ENCODE results near the gene CDKN2A.
"Not testable (repeated sequence)": the region's sequence is repeated elsewhere in the genome, so short reads cannot be mapped to it uniquely, and the experiment has no call there.

Gene CDKN2A

GRCh38 chr9:21967169-21967568 is 27.0 kb downstream of the CDKN2A start:
- H3K27ac Mint-ChIP-seq = no peak overlapping the region
- H3K36me3 Mint-ChIP-seq (ENCODE audit: low read depth) = no peaks in the 10 kb centered on the region
- TF ChIP-seq, protein P1, sequence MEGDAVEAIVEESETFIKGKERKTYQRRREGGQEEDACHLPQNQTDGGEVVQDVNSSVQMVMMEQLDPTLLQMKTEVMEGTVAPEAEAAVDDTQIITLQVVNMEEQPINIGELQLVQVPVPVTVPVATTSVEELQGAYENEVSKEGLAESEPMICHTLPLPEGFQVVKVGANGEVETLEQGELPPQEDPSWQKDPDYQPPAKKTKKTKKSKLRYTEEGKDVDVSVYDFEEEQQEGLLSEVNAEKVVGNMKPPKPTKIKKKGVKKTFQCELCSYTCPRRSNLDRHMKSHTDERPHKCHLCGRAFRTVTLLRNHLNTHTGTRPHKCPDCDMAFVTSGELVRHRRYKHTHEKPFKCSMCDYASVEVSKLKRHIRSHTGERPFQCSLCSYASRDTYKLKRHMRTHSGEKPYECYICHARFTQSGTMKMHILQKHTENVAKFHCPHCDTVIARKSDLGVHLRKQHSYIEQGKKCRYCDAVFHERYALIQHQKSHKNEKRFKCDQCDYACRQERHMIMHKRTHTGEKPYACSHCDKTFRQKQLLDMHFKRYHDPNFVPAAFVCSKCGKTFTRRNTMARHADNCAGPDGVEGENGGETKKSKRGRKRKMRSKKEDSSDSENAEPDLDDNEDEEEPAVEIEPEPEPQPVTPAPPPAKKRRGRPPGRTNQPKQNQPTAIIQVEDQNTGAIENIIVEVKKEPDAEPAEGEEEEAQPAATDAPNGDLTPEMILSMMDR (IDR thresholded peaks at IDR 0.05) = no peak
- no peak overlapping the region for H3K4me3 Mint-ChIP-seq
- peaks cover 18% of the 10 kb centered on the region for H3K4me1 Mint-ChIP-seq
- peaks cover 98% of the 10 kb centered on the region for H3K27me3 Mint-ChIP-seq (ENCODE audit: low read depth, poor library complexity)
- no peak for DNase-seq
- H3K9me3 Mint-ChIP-seq = peaks cover 16% of the 10 kb centered on the region

DNA sequence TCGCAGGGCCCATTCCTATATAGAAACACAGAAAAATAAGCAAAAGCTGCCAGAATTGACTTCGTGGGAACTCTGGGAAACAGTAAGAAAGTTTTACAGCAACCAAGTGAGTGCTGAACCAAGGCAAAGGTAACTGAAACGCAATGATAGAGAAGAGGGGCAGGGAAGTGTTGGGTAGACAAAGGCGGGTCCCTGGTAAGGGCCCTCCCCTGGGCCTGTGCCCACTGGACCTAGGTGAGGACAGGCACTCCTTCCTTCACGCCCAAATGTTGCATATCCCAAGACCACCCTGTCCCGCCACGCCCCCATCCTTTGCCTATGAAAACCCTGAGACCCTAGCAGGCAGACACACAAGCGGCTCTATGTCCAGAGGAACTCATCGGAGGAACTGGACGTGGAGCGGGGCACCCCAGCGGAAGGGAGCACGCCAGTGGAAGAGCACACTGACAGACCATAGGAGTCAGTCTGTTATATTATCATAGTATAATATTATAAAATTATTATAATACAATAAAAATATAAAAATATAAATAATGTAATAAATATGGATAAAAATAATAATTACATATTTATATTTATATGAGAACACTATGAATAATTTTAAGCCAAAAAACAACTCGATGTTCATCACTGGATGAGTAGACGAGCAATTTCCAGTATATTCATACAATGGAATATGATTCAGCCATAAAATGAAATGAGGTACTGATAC is 27.9 kb downstream of the CDKN2A start:
- no peak for DNase-seq
- peaks cover 89% of the 10 kb centered on the region for H3K27me3 Mint-ChIP-seq (ENCODE audit: low read depth, poor library complexity)
- H3K27ac Mint-ChIP-seq = no peak overlapping the region
- no peak overlapping the region for H3K4me3 Mint-ChIP-seq
- peaks cover 17% of the 10 kb centered on the region for H3K4me1 Mint-ChIP-seq
- peaks cover 16% of the 10 kb centered on the region for H3K9me3 Mint-ChIP-seq
- no peaks in the 10 kb centered on the region for H3K36me3 Mint-ChIP-seq (ENCODE audit: low read depth)
- TF ChIP-seq, protein P1 (IDR thresholded peaks at IDR 0.05) = no peak

DNA sequence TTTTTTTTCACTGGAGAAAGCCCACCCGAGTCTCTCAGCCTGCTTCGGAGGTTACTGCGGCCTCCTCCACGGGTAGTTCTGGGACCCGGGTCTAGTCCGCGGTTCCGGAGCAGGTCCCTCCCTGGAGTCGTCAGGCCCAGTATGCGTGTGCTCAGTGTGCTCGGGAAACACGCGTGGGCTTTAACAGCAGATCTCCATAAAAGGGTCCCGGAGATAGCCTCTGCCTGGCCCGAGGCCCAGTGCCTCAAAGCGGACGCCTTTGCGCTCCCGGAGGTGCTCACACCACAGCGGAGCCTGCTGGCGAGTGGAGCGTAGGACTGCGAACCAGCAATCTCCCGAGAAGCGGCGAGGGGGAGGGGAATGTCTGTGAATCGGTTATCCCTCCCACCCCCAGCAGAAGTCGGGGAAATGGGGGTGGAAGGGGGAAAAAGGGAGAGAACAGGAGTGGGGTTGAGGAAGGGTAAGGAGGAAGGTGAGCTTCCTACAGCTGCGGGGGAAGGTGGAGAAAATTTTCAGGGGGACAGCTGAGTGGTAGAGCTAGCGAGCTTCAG is 28.7 kb downstream of the CDKN2A start:
- H3K27me3 Mint-ChIP-seq (ENCODE audit: low read depth, poor library complexity) = peaks cover 85% of the 10 kb centered on the region
- peak; percentile 71 for DNase-seq

DNA sequence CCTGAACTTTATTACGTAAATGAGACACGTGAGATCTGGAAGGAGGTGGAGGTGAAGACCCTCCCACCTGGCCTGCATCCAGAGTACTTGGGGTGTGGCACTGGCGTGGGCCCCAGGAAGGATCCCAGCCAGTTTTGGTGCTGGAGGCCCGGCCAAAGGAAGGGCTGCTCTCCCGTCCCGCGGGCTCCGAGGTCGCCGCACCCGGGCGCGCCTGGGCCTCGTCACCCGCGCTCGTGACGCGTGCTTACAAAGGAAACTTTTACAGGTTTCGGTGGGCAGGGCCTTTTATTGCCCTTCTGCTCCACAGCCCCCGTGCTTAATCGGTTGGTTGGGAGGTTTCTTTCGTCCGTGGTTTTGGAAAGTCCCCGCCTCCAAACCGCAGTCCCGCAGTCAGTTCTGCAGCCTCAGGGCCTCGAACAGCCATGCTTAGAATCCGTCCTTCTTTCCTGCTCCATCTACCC is 29.2 kb downstream of the CDKN2A start:
- Mint-ChIP-seq H3K9me3 (peaks cover 17% of the 10 kb centered on the region), H3K27me3 (ENCODE audit: low read depth, poor library complexity) (peaks cover 83% of the 10 kb centered on the region), H3K4me1 (peaks cover 13% of the 10 kb centered on the region), H3K36me3 (ENCODE audit: low read depth) (no peaks in the 10 kb centered on the region), H3K4me3 (peak overlapping the region; percentile 77), H3K27ac (no peak overlapping the region)
- peak; percentile 25 for DNase-seq
- TF ChIP-seq, protein P1 (IDR thresholded peaks at IDR 0.05) = no peak

More for the DNA sequence above, 28.7 kb downstream of the CDKN2A start:
- Mint-ChIP-seq H3K27ac (no peak overlapping the region), H3K36me3 (ENCODE audit: low read depth) (no peaks in the 10 kb centered on the region), H3K4me1 (peaks cover 13% of the 10 kb centered on the region), H3K4me3 (peak overlapping the region; percentile 77), H3K9me3 (peaks cover 16% of the 10 kb centered on the region)
- TF ChIP-seq, protein P1 (IDR thresholded peaks at IDR 0.05) = peak; percentile 46

DNA sequence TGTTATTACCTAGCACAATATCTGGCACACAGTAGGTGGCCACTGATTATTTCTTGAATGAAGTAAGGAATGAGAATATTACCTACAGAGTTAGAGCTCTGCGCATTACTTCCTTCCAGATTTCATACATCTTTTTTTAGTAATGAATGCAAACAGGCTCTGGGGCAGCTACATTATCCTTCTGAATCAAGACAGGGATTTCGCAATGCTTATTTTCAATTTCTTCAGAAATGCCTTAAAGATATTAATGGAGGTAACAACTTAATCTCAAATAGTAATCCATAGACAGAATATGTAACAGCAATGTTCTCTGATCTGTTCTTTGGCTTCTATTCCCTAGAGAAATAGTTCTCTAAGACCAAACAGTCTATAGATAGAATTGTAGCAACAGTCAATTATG is 32.6 kb downstream of the CDKN2A start:
- Mint-ChIP-seq H3K9me3 (peaks cover 19% of the 10 kb centered on the region), H3K36me3 (ENCODE audit: low read depth) (no peaks in the 10 kb centered on the region), H3K27ac (no peak overlapping the region), H3K4me3 (no peak overlapping the region), H3K27me3 (ENCODE audit: low read depth, poor library complexity) (peaks cover 51% of the 10 kb centered on the region), H3K4me1 (peaks cover 6% of the 10 kb centered on the region)
- TF ChIP-seq, protein P1 (IDR thresholded peaks at IDR 0.05) = no peak
- no peak for DNase-seq

GRCh38 chr9:21959268-21959667 is 34.9 kb downstream of the CDKN2A start:
- peaks cover 19% of the 10 kb centered on the region for H3K9me3 Mint-ChIP-seq
- not testable (repeated sequence) for H3K4me1 Mint-ChIP-seq; H3K36me3 Mint-ChIP-seq (ENCODE audit: low read depth); DNase-seq; H3K27ac Mint-ChIP-seq; H3K4me3 Mint-ChIP-seq
- H3K27me3 Mint-ChIP-seq (ENCODE audit: low read depth, poor library complexity) = peaks cover 33% of the 10 kb centered on the region
